ENCODE results near the gene GJA4.

- TF ChIP-seq CTCF (conservative IDR thresholded peaks at IDR 0.05 in 1 of 2, IDR thresholded peaks at IDR 0.05 in 1 of 2; ENCODE audit: extremely low read depth in 1 of 2, insufficient read depth in 1 of 2, low read depth in 1 of 2, low read length in 2 of 2) = no peak
- no peak for TF ChIP-seq EZH2 (IDR thresholded peaks at IDR 0.05; ENCODE audit: borderline replicate concordance, low read length)
Observed at GRCh38 chr1:34839526-34840305, 46.9 kb downstream of the GJA4 start.

Data from mammary epithelial cell (primary cell).